ENCODE data around the gene HTR4.
"Not testable (repeated sequence)": the region's sequence is repeated elsewhere in the genome, so short reads cannot be mapped to it uniquely, and the experiment has no call there.

The HTR4 gene

DNA sequence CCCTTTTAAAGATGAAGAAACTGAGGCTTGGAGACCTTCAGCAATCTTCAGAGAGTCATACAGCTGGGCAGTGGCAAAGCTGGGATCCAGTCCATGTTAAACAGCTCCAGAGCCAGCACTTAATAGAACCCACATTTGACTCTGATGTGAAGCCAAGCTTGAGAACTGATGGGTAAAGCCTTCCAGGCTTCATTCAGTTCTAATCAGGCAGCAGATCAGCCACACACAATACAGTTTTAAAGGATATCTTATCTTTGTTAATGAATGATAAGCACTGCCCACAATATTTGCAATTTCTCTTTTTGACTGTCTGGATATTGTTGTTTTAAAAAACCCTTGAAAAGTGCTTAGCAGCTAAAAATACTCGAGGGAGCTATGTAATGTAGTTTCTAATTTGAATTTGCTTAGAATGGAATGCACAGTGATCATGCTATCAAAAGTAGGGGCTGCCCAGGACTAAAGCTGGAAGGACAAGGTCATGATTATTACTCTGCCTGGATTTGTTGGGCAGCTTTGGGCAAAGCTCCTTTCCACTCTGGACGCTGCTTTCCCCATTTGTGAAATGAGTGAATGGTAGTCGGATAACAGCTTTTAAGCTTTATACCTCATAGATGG is 31.3 kb upstream of the HTR4 start:
- Mint-ChIP-seq H3K27ac (ENCODE audit: low read depth) (no peak overlapping the region), H3K27me3 (peaks cover 78% of the 10 kb centered on the region), H3K4me3 (no peak overlapping the region), H3K36me3 (ENCODE audit: insufficient read depth) (no peaks in the 10 kb centered on the region), H3K9me3 (no peaks in the 10 kb centered on the region), H3K4me1 (no peaks in the 10 kb centered on the region)
- DNase-seq (ENCODE audit: low spot score in 2 of 2) (no peak), ATAC-seq (replicated peaks; ENCODE audit: extremely low read depth, poor library complexity, severe bottlenecking) (no peak)

DNA sequence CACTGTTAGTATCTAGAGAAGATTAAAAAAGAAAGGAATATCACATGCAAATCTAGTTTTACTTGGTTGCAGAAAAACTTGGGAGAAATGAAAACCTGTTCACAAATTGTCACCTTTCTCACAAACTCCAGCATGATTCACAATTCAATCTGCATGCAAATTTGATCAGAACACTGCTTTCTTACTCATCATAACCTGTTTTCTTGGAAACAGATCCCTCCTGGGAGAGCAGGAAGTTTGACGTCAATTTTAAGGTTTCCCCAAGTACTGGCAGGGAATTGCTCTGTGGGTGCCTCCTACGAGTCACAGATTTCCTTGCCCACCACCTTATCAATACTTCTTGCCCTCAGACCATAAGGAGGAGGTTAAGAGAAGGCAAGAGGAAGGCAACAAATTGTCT is 30.2 kb upstream of the HTR4 start:
- H3K36me3 Mint-ChIP-seq (ENCODE audit: insufficient read depth), result no peaks in the 10 kb centered on the region
- H3K27ac Mint-ChIP-seq (ENCODE audit: low read depth), result no peak overlapping the region
- H3K27me3 Mint-ChIP-seq, result peaks cover 73% of the 10 kb centered on the region
- H3K4me1 Mint-ChIP-seq, result no peaks in the 10 kb centered on the region
- no peaks in the 10 kb centered on the region for H3K9me3 Mint-ChIP-seq
- no peak overlapping the region for H3K4me3 Mint-ChIP-seq
- DNase-seq (ENCODE audit: low spot score in 2 of 2) (no peak), ATAC-seq (replicated peaks; ENCODE audit: extremely low read depth, poor library complexity, severe bottlenecking) (no peak)

- Mint-ChIP-seq H3K27ac (ENCODE audit: low read depth) (no peak overlapping the region), H3K4me1 (no peaks in the 10 kb centered on the region), H3K36me3 (ENCODE audit: insufficient read depth) (no peaks in the 10 kb centered on the region), H3K4me3 (no peak overlapping the region), H3K27me3 (peaks cover 64% of the 10 kb centered on the region), H3K9me3 (no peaks in the 10 kb centered on the region)
- DNase-seq (ENCODE audit: low spot score in 2 of 2) (no peak), ATAC-seq (replicated peaks; ENCODE audit: extremely low read depth, poor library complexity, severe bottlenecking) (no peak)
Measured at GRCh38 chr5:148683651-148684050, 29.3 kb upstream of the HTR4 start.

DNA sequence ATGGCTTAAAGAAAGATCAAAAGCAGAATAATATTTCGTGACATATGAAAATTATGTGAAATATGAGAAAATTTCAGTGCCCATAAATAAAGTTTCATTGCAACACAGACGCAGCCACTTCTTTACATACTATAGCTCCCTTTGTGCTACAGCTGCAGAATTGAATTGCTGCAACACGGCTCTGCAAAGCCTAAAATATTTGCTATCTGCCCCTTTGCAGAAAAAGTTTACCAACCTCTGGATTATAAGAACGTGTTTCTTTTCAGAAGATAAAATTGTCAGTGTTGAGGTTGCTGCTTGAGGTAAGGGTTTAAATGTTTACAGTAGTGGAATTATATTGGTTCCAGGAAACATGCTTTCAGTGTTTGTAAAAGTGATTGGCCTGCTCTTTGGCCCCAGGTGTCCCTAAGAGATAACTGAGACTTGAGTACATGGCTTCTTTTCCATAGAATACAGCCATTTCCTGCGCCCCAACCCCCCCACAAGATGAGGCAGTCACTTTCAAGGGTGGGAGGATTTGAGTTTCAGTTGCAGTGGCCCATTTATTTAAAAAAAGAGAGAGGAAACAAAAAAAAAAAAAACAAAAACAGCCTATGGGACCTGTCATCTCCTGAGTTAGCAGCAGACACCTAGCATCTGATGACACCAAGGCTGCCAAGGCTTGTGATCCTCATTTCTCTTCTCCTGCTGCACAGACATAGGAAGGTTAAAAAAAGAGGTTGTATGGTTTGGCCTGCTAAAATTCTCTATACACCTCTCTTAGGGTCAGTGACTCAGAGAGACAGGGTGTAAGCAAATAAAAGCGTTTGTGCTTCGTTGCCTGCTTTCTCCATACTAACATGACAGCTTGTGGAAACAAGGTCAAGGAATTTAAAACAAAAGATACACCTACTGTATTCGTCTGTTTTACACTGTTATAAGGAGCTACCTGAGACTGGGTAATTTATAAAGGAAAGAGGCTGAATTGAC is 28.0 kb upstream of the HTR4 start:
- DNase-seq (ENCODE audit: low spot score in 2 of 2) (no peak), ATAC-seq (replicated peaks; ENCODE audit: extremely low read depth, poor library complexity, severe bottlenecking) (no peak)

DNA sequence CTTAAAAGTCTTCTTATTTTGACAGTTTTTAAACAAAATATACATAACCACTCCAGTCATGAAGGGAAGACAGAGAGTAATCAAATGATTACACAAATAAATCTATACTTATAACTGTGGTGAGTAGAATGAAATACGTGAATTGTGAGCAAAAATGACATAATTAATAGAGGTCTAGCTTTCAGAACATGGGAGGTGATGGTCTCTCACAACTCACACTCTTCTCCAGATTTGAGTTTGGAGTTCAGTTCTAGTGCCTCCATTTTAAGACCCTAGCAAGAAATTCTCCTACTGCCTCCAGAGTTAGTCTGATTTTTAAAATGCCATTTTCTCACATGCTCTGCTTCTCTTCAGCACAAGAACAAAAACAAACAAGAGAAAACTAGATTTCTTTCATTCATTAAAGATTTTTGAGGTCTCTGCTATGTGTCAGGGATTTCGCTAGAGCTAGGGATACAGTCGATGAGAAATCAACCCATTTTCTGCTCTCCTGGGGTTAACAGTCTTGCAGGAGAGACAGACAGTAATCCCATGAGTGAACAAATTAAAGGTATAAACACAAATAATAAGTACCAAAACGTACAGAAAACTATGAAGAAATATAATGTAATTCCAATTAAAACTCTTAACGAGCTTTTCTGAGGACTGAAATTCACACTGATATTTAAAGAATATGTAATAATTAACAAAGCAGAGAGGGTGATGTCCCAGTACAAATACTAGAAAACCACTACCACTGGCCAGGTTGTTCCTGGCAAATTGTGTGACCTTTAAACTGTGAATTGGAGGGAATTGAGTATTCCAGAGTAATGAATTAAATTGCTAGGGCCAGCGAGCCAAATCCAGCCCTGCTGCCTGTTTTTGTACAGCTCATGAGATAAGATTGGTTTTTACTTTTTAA is 27.1 kb upstream of the HTR4 start:
- no peak for DNase-seq (ENCODE audit: low spot score in 2 of 2)
- Mint-ChIP-seq H3K9me3 (no peaks in the 10 kb centered on the region), H3K27ac (ENCODE audit: low read depth) (no peak overlapping the region)

More for the DNA sequence above, 28.0 kb upstream of the HTR4 start:
- Mint-ChIP-seq H3K9me3 (no peaks in the 10 kb centered on the region), H3K36me3 (ENCODE audit: insufficient read depth) (no peaks in the 10 kb centered on the region), H3K27me3 (peaks cover 53% of the 10 kb centered on the region), H3K4me3 (no peak overlapping the region), H3K4me1 (no peaks in the 10 kb centered on the region), H3K27ac (ENCODE audit: low read depth) (no peak overlapping the region)

GRCh38 chr5:148673704-148674103 is 19.4 kb upstream of the HTR4 start:
- not testable (repeated sequence) for H3K9me3 Mint-ChIP-seq; DNase-seq (ENCODE audit: low spot score in 2 of 2); H3K4me1 Mint-ChIP-seq; ATAC-seq (replicated peaks; ENCODE audit: extremely low read depth, poor library complexity, severe bottlenecking); H3K27ac Mint-ChIP-seq (ENCODE audit: low read depth); H3K4me3 Mint-ChIP-seq; H3K36me3 Mint-ChIP-seq (ENCODE audit: insufficient read depth)
- H3K27me3 Mint-ChIP-seq, result peaks cover 27% of the 10 kb centered on the region

More for the DNA sequence above, 27.1 kb upstream of the HTR4 start:
- Mint-ChIP-seq H3K4me3 (no peak overlapping the region), H3K27me3 (peaks cover 44% of the 10 kb centered on the region), H3K36me3 (ENCODE audit: insufficient read depth) (no peaks in the 10 kb centered on the region), H3K4me1 (no peaks in the 10 kb centered on the region)
- ATAC-seq (replicated peaks; ENCODE audit: extremely low read depth, poor library complexity, severe bottlenecking), result no peak

DNA sequence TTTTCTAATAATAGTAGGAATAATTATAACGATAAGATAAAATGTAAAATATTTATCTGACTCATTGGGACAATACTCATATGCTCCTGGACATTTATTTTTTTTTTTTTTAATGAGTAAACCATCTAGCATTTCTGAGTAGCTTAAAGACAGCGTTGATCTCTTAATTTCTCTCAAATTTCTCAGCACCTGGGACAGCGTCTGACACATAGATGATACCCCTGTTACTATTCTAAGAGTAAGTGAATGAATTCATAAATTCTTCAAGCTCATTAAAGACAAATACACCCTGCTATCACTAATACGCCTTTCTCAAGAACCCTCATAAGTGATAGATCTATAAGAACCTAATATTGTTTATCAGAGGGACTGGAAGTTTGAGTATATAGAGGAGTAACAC is 12.0 kb upstream of the HTR4 start:
- Mint-ChIP-seq H3K4me1 (no peaks in the 10 kb centered on the region), H3K36me3 (ENCODE audit: insufficient read depth) (no peaks in the 10 kb centered on the region), H3K27me3 (peaks cover 43% of the 10 kb centered on the region), H3K9me3 (no peaks in the 10 kb centered on the region), H3K4me3 (no peak overlapping the region), H3K27ac (ENCODE audit: low read depth) (no peak overlapping the region)
- DNase-seq (ENCODE audit: low spot score in 2 of 2) (no peak), ATAC-seq (replicated peaks; ENCODE audit: extremely low read depth, poor library complexity, severe bottlenecking) (no peak)

GRCh38 chr5:148665431-148665830 is 11.1 kb upstream of the HTR4 start:
- no peaks in the 10 kb centered on the region for H3K4me1 Mint-ChIP-seq
- ATAC-seq (replicated peaks; ENCODE audit: extremely low read depth, poor library complexity, severe bottlenecking) (no peak), DNase-seq (ENCODE audit: low spot score in 2 of 2) (no peak)
- H3K4me3 Mint-ChIP-seq, result no peak overlapping the region
- no peak overlapping the region for H3K27ac Mint-ChIP-seq (ENCODE audit: low read depth)
- H3K9me3 Mint-ChIP-seq, result no peaks in the 10 kb centered on the region
- H3K27me3 Mint-ChIP-seq, result peaks cover 42% of the 10 kb centered on the region
- H3K36me3 Mint-ChIP-seq (ENCODE audit: insufficient read depth), result no peaks in the 10 kb centered on the region

DNA sequence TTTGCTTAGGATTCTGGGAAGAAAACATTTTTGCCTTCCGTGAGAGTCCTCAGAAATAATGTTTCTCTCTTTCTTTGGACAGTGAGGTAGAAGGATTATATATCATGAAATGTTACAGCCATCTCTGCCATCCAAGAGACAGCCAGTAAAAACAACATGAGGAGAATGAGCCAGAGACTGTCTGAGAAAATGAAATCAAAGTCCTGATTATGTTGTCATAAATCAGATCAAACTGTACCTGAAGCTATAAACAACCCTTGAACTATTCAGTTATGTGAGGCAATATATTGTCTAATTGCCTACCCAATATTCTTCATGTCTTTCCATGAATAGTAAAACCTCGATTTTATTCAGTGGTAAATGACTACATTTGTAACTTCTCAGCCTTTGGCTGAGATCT is 9.2 kb upstream of the HTR4 start:
- ATAC-seq (replicated peaks; ENCODE audit: extremely low read depth, poor library complexity, severe bottlenecking) (no peak), DNase-seq (ENCODE audit: low spot score in 2 of 2) (no peak)
- H3K9me3 Mint-ChIP-seq, result no peaks in the 10 kb centered on the region
- peaks cover 62% of the 10 kb centered on the region for H3K27me3 Mint-ChIP-seq
- no peaks in the 10 kb centered on the region for H3K36me3 Mint-ChIP-seq (ENCODE audit: insufficient read depth)
- no peak overlapping the region for H3K4me3 Mint-ChIP-seq
- no peaks in the 10 kb centered on the region for H3K4me1 Mint-ChIP-seq
- no peak overlapping the region for H3K27ac Mint-ChIP-seq (ENCODE audit: low read depth)

- Mint-ChIP-seq H3K4me3 (no peak overlapping the region), H3K36me3 (ENCODE audit: insufficient read depth) (no peaks in the 10 kb centered on the region), H3K4me1 (no peaks in the 10 kb centered on the region), H3K27ac (ENCODE audit: low read depth) (no peak overlapping the region), H3K27me3 (peaks cover 70% of the 10 kb centered on the region), H3K9me3 (no peaks in the 10 kb centered on the region)
- DNase-seq (ENCODE audit: low spot score in 2 of 2) (no peak), ATAC-seq (replicated peaks; ENCODE audit: extremely low read depth, poor library complexity, severe bottlenecking) (no peak)
Measured at GRCh38 chr5:148660346-148660660, 6.0 kb upstream of the HTR4 start.

DNA sequence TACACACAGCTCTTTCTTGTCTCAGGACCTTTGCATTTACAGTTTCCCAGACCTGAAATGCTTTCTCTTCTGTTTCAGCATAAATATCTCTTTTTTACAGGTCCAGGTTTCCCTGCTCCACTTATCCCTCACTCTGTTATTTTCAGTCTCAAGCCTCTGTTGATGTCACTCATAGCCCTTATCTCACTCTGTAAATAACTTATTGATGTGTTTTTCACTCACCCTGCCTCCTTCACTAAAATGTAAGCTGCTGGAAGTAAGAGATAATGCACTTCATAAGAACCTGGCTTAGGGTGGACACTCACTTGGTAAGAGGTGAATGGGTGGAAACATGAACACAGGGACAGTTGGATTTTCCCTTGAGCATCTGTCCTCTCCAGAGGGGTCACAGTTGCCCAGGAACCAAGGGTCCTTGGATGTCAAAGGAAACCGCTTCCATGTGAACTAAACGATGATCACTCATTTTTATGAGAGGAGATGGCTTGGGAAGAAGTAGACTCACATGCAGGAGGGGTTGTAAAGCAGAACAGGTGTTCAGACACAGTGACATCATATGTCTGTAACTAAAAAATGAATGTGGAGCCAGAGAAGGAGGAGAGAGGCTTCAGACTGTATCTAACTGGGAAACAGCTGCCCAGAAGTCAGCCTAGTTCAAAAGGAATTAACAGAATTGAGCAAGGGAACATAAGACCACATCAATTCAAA is 5.5 kb upstream of the HTR4 start:
- Mint-ChIP-seq H3K27me3 (peaks cover 72% of the 10 kb centered on the region), H3K4me1 (no peaks in the 10 kb centered on the region), H3K9me3 (no peaks in the 10 kb centered on the region), H3K36me3 (ENCODE audit: insufficient read depth) (no peaks in the 10 kb centered on the region), H3K4me3 (no peak overlapping the region), H3K27ac (ENCODE audit: low read depth) (no peak overlapping the region)
- DNase-seq (ENCODE audit: low spot score in 2 of 2) (no peak), ATAC-seq (replicated peaks; ENCODE audit: extremely low read depth, poor library complexity, severe bottlenecking) (no peak)

- DNase-seq (ENCODE audit: low spot score in 2 of 2), result no peak
- no peak for ATAC-seq (replicated peaks; ENCODE audit: extremely low read depth, poor library complexity, severe bottlenecking)
- no peaks in the 10 kb centered on the region for H3K9me3 Mint-ChIP-seq
- H3K4me3 Mint-ChIP-seq, result no peak overlapping the region
- H3K4me1 Mint-ChIP-seq, result no peaks in the 10 kb centered on the region
- H3K27me3 Mint-ChIP-seq, result peaks cover 67% of the 10 kb centered on the region
- H3K27ac Mint-ChIP-seq (ENCODE audit: low read depth), result no peak overlapping the region
- peaks cover 2% of the 10 kb centered on the region for H3K36me3 Mint-ChIP-seq (ENCODE audit: insufficient read depth)
Measured at GRCh38 chr5:148653291-148653835, 964 bp downstream of the HTR4 start.

Measured in central memory CD8-positive, alpha-beta T cell (primary cell).